HG03354 (cell line): ENCODE data around the gene RPL13A.
"Not testable (repeated sequence)": the region's sequence is repeated elsewhere in the genome, so short reads cannot be mapped to it uniquely, and the experiment has no call there.

Experiments
- ATAC-seq: cut with Tn5 transposase; IDR thresholded peaks from one replicate; pipeline ENCODE4 v1.9.1; 2021; ENCODE audit warnings: mild to moderate bottlenecking; ENCODE audit not compliant: unreplicated experiment, poor library complexity, severe bottlenecking

RPL13A gene

DNA sequence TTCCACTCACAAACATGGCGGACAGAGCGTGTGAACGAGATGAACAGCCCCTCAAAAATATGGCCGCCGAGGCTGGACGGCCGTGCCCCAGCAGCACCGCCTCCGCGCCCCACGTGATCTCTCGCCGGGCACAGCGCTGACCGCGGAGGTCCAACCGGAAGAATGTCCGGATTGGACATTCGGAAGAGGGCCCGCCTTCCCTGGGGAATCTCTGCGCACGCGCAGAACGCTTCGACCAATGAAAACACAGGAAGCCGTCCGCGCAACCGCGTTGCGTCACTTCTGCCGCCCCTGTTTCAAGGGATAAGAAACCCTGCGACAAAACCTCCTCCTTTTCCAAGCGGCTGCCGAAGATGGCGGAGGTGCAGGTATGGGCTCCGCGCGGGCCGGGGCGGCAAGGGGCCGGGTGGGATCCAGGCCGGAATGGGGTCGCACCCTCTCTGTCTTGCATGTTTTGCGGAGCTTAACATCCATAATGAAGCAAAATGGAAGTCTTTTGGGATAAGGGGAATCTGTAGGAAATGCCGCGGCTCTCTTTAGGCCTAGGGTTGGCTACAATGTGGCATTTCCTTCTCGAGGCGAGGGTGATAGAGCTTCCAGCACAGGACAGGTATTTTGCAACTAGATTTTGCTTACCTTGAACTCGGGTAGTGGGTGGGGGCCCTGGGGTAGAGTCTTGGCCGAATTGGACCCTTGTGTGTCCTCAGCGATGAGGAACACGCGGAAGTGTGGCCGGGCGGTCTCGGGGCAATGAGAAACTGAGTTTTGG is at the start of gene RPL13A:
Gene RPL13A, plus strand, starts transcription at position 332 of the 769 bp plus-strand sequence. Its CDS starts 22 bp downstream, at position 354.
- peak; percentile 90 for ATAC-seq

DNA sequence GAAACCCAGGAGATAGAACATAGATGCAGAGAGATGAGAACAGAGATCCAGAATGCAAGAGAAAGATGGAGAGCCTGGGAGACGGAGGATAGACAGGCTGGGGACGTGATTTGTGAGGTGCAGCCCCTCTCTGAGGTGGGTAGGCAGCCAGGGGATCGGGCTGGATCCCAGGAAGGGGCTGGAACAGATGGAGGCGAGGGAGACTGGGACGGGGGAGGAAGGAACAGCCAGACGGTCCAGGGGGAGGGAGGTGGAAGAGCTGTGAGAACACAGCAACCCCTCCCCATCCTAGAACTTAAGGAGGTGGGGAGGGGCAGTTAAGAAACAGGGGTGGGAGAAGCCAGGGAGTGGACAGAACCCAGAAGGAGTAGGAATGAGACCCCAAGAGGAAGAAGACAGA is 49.1 kb upstream of the RPL13A start:
- no peak for ATAC-seq

DNA sequence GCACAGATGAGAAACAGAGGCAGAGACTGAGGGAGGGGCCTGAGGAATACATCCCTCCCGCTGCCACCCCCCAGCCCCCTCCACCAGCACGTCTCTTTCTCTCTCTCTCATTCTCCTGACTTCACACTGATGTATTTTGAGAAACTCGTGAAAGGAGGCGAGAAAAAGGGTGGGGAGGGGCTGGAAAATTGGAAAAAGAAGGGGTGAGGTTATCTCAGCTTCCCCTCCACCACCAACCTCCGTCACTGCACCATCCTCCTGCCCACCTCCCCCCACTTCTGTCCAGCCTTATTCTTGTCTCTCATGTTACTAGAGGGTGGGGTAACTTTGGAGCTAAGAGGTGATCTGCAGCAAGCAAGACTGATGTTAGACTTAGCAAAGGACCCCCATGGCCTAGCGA is 47.6 kb upstream of the RPL13A start:
- ATAC-seq, result no peak

DNA sequence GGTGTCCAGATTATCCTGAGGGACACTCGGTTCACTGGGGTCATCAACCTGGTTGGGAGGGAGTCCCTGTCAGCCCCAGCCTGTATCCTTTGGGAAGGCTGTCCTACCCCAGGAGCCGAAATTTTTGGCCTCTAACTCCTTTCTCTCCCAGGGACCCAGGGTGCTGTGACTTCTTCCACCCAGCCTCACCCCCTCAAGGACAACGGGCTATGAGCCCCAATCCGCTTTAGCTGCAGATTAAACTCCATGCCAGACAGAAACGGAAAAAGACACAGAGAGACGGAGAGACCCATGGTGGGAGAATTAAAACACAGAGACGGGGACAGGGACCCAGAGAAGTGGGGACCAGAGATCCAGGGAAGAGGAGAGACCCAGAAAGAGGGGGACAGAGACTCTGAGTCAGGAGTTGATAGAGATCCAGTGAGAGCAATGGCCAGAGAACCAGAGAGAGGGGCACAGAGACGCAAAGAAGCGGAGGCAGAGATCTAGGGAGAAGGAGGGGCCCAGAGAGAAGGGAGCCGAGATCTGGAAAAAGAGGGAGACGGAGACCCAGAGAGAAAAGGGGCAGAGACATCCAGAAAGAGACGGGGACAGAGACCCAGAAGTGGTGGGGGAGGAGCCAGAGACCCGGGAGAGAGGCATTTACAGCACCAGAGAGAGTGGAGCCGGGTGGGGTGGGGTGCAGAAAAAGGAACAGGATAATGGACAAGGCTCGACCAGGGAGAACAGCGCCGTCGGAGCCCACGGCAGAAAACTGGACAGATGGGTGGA is 46.8 kb upstream of the RPL13A start:
- ATAC-seq, result no peak

DNA sequence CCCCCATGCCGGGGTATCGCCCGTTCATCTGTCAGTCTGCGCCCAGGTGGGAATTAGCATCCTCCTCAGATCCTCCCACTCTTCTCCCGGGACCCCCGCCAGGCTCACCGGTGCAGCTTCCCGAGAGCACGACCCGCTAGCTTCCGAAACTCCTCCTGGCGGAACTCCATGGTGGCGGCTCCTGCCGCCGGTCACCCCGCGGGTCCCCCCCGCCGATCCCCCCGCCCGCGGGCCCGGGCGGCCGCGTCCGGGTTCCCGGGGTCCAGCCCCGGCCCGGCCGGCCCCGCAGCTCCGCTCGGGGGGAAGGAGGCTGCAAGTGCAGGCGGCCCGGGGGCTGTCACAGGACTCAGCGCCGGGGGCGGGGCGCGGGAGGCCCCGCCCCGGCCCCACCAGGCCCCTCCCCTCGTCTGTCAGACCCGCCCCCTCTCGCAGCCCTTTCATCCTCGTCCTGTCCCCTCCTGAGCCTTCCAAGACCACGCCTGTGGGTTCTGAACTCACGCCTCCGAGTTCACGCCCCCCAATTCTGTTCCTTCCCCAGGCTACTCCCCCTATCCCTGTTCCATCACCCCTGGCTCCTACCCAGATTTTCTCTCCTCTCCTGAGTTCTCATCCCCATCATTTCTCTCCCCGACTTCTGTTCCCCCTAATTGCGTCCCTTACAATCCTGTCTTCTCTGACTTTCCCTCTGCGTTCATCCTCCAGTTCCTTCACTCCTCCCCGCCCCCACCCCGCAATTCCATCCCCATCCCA is 46.0 kb upstream of the RPL13A start, which contains the start of gene SLC17A7:
Gene SLC17A7, minus strand, starts transcription at position 318 of the 750 bp plus-strand sequence. Its CDS starts 148 bp downstream, at position 170.
- ATAC-seq, result no peak

DNA sequence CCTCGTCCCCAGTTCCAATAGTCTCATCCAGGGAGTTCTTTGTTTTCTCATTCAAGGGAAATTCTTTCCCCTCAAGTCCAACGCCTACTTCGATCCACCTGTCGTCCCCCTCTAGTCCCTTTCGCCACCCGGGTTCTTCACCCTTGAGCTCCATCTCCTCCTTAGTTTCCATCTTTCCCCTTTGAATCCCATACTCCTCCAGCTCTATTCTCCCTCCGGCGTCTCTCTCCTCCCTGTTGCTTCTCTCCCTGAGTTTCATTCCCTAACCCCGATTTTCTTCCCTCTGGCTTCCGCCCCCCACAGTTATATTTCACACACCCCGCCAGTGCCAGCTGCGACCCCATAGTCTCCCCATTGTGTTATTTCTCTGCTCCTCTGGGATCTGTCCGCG is 45.5 kb upstream of the RPL13A start:
- ATAC-seq, result no peak

DNA sequence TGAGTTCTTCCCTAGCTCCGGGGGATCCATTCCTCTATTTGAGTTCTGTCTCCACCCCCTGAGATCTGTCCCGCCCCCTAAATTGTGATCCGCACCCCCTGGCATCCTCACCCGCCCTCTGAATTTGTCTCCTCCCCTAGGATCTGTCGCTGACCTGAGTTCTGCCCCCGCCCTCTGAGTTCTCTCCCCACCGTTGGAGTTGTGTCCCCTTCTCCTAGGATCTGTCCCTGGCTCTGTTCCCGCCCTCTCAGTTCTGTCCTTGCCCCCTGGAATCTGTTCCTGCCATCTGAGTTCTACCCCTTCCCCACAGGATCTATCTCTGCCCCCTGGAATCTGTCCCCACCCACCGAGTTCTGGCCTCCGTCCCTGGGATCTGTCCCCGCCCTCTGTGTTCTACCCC is 45.1 kb upstream of the RPL13A start:
- ATAC-seq, result no peak

DNA sequence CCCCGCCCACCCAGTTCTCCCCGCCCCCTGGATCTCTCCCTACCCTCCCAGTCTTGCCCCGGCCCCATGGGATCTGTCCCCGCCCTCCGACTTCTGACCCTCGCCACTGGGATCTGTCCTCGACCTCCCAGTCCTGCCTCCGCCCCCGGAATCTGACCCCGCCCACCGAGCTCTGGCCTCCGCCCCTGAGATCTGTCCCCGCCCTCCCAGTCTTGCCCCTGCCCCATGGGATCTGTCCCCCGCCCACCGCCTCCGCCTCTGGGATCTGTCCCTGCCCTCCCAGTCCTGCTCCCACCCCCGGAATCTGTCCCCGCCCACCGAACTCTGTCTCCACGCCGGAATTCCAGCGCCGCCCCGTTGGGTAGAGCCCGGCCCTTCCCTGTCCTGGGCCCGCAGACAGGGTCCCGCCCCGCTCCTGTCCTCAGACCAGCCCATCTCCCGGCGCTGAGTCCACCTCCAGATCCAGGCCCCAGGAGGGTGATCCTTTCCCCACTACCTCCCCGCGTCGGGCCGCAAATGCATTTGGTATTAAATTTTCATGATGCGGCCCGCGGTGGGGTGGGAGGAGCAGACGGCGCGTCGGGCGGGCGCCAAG is 44.5 kb upstream of the RPL13A start:
- peak; percentile 3 for ATAC-seq

DNA sequence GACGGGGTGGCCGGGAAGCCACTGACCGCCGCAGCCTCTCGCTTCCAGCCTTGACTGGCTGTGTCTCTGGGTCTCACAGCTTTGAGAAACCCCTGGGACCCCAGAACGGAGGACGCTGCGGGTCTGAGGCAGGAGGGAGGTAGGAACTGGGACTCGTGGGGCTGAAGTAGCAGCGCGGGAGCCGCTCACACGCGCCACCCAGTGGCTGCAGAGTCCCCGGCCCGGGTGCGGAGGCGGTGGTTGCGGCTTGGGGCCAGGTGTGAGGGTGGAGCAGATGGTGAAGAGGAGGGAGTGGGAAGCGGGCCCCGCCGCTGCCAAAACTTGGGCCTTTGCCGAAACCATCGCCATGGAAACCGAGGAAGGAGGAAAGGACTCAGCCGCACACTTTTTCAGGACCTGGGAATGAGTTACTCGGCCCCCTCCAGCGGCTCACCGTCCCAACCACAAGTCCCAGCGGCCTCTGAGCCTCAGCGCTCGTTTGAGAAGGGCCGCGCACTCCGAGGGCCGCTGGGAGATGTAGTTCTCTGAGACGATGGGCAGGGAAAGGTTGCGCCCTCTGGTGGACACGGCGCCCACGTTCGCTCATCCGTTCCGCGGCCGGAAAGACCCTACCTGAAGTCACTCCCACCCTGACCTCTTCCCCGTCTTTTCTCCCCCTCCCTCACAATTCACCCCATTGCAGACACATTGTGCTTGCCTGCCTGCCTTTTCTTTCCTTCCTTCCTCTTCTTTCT is 43.9 kb upstream of the RPL13A start:
- peak; percentile 86 for ATAC-seq

DNA sequence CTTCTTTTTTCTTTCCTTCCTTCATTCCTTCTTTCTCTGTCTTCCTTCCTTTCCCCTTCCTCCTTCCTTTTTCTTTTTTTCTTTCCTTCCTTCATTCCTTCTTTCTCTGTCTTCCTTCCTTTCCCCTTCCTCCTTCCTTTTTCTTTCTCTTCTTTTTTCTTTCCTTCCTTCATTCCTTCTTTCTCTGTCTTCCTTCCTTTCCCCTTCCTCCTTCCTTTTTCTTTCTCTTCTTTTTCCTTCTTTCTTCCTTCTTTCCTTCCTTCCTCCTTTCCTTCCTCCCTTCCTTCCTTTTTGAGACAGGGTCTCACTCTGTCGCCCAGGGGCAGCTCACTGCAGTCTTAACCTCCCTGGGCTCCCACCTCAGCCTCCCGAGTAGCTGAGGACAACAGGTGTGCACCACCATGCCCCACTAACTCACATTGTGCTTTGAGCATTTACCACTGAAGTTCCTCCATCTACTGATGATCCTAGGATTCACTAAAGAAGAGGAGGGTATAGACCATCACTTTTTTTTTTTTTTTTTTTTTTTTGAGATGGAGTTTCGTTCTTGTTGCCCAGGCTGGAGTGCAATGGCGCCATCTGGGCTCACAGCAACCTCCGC is 43.2 kb upstream of the RPL13A start:
- ATAC-seq, result not testable (repeated sequence)

DNA sequence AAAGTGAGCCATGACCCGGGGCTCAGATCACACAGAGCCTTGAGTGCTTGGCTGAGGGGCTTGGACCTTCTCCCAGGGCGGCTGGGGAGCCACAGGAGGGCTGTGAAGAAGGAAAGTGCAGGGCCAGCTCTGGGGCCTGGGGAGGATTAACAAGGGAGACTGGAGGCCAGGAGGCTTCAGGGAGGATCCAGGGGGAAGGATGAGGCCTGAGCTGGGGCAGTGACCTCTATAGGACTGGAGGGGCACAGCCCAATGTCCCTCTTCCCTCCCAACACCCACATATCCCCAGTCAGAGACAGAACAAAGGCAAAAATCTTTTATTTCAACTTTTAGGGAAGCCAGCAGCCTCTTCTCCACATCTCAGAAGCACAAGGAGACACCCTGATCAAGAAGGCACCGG is 41.4 kb upstream of the RPL13A start:
- no peak for ATAC-seq

DNA sequence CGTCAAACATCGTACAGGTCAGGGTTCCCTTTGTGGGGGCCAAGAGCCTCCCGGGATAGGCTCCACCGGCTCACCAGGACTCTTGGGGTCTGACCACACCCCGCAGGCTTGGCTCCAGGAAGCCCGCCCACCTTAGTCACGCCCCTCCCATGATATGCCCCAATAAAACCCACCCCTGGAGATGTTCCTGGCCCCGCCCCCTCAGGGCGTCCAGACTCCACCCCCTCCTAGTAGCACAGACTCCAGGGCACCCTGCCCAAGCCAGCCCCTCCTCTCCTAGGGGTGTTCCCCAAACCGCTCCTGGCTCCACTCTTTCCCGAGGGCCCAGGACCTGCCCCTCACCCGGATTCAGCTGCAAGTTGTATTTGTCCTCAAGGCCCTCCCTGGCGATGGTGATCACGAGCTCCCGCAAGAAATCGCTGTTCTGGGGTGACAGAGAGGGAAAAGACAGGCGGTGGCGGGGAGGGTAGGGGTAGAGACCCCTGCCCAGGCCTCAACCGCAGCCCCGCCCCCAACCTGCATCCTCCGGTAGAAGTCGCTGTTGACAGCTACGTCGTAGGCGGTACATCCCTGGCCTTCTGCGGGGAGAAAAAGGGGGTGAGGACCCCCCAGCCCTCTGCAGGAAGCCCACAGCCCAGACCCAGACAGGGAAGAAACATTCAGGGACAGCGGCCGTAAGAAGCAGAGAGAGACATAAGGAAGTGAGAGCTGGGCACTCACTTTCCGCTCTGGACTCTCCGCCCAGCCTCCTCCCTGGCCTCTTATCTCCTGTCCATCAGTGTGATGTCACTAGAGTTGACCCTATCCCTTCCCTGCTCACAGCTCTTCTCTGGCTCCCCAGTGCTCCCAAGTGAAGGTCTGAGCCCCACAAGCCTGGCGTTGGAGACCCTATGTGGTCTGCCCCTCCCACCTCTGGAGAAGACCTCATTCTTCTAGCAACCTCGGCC is 39.6 kb upstream of the RPL13A start:
- ATAC-seq, result no peak

DNA sequence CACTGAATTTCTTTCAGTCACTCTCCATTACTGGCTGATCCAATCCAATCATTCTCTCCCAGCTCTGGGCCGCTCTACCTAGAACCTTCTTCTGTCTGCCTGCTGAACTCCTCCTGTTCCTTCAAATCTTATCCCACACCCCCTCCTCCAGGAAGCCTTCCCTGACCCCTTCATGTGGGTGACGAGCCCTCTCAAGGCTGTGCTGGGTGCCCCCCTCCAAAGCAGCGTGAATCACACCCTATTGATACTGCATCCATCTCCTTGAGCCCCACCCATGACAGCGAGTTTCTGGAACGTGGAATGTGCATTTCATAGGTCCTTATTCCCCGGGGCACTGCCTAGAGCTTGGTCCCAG is 39.0 kb upstream of the RPL13A start:
- ATAC-seq, result no peak

DNA sequence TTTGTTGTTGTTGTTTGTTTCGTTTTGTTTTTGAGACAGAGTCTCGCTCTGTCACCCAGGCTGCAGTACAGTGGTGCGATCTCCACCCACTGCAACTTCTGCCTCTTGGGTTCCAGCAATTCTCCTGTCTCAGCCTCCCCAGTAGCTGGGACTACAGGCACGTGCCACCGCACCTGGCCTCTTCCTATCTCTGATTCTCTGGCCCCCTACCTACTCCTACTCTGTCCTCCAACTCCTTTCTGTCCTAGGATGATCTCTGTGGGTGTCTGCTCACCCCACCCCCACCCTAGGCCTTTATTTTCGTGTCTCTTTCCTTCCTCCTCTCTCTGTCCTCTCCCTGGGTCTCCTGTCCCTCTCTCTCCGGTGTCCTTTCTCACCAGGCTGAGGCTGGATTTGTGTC is 37.0 kb upstream of the RPL13A start:
- no peak for ATAC-seq

DNA sequence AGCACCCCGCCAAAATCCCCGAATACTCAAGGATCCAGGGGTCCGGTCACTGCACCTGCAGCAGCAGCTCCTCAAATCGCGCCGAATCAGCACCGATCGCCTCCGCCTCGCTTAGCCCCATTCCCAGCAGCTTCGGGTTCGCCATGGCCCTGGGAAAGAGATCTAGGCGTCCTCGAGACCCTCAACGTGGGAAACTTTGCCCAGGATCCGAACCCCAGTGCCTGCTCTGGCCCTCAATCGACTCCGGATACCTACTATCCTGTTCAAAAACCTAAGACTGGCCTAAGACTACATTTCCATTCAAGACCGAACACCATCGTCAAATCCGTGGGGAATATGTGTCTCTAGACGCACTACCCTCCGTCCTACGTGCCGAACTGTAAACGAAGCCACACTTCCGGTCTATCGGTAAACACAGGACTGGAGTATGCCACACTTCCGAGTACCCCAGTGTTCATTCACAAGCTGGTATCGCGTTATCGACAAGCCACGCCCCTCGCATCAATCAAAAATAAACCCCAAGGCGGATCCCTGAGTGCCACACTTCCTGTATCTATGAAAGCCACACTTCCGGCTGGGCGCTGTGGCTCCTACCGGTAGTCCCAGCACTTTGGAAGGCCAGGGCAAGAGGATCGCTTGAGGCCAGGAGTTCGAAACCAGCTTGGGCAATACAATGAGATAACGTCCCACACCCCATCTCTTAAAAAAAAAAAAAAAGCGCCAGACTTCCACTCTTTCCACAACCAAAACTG is 35.8 kb upstream of the RPL13A start, which contains the start of gene PIH1D1:
Gene PIH1D1, minus strand, starts transcription at position 385 of the 752 bp plus-strand sequence. Its CDS starts 240 bp downstream, at position 145.
- peak; percentile 66 for ATAC-seq

DNA sequence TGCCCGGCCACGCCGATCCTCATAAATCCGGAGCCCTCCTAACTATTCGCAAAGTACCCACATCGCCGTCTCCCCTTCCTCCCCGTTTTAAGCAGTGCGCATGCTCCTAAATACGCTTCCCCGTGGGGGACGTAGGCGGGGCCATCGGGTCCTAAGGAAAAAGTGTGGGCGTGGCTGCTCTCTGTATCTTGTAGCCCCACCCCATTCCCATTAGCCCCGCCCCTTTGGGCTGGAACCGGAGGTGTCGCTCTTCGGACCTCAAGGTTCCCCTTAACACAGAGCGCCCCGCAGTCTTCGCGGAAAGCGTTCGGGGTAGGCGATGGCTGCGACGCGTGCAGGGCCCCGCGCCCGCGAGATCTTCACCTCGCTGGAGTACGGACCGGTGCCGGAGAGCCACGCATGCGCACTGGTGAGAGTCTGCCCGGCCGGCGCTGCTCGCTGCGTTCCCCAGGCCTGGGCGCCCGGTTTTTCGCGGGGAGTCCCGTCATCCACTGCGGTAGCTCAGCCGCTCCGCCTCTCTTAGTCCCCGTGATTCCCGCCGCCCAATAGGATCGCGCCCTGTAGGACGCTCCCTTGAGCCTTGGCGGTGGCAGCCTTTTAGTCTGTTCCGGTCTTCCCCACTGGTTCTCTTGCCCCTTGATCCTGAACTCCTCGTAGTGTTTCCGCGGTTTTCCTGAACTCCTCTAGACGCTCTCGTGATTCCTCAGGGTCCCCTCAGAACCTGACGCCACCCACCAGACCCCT is 34.2 kb upstream of the RPL13A start, which contains the start of gene ALDH16A1:
Gene ALDH16A1, plus strand, starts transcription at position 213 of the 744 bp plus-strand sequence. Its CDS starts 107 bp downstream, at position 320.
- peak; percentile 78 for ATAC-seq
